GM19240 (cell line): ENCODE results near the gene SIRT6.
"Not testable (repeated sequence)": the region's sequence is repeated elsewhere in the genome, so short reads cannot be mapped to it uniquely, and the experiment has no call there.

Experiments
- DNase-seq: peaks from one replicate; pipeline ENCODE4 v3.0.0; 2011; ENCODE audit warnings: low spot score; ENCODE audit not compliant: insufficient read length

Gene SIRT6

GRCh38 chr19:4199699-4200293, 17.4 kb upstream of the SIRT6 start:
- DNase-seq, result no peak

- no peak for DNase-seq
Observed at GRCh38 chr19:4198467-4199126, 16.2 kb upstream of the SIRT6 start.

GRCh38 chr19:4197625-4198466, 15.5 kb upstream of the SIRT6 start:
- no peak for DNase-seq

GRCh38 chr19:4197228-4197624, 14.9 kb upstream of the SIRT6 start:
- no peak for DNase-seq

GRCh38 chr19:4196587-4197148, 14.3 kb upstream of the SIRT6 start:
- DNase-seq, result no peak

GRCh38 chr19:4196009-4196408, 13.6 kb upstream of the SIRT6 start:
- no peak for DNase-seq

GRCh38 chr19:4194353-4194752, 12.0 kb upstream of the SIRT6 start:
- no peak for DNase-seq

GRCh38 chr19:4192537-4192936, 10.2 kb upstream of the SIRT6 start:
- DNase-seq, result not testable (repeated sequence)

GRCh38 chr19:4189641-4190040, 7.3 kb upstream of the SIRT6 start:
- no peak for DNase-seq

GRCh38 chr19:4187313-4188122, 5.2 kb upstream of the SIRT6 start:
- DNase-seq, result no peak

- peak; percentile 86 for DNase-seq
Observed at GRCh38 chr19:4186087-4186993, 4.0 kb upstream of the SIRT6 start.

GRCh38 chr19:4185413-4186086, 3.2 kb upstream of the SIRT6 start:
- DNase-seq, result no peak

GRCh38 chr19:4184718-4185352, 2.5 kb upstream of the SIRT6 start:
- DNase-seq, result no peak

- DNase-seq, result no peak
Observed at GRCh38 chr19:4183967-4184717, 1.8 kb upstream of the SIRT6 start.

- DNase-seq, result no peak
Observed at GRCh38 chr19:4181053-4181508, 1.3 kb downstream of the SIRT6 start.

GRCh38 chr19:4178990-4179389, 3.4 kb downstream of the SIRT6 start:
- DNase-seq, result no peak

- no peak for DNase-seq
Observed at GRCh38 chr19:4177146-4177545, 5.2 kb downstream of the SIRT6 start.

GRCh38 chr19:4175669-4175931, 6.8 kb downstream of the SIRT6 start:
- no peak for DNase-seq
